Measurements from ENCODE around the gene HERC3. TPM values are rescaled to one million over a fixed set of nuclear protein-coding genes. Genes with fewer than 3 reads are reported as not detected.

The HERC3 gene
- total and polyA plus RNA-seq, 2 donors (not counting 1 experiment from before 2014, with no cell fraction given), result 24.0 to 78.1 TPM

- Mint-ChIP-seq H3K9me3 (ENCODE audit: insufficient read depth) (no peaks in the 10 kb centered on the region), H3K27ac (no peak overlapping the region), H3K4me3 (no peak overlapping the region), H3K4me1 (peaks cover 3% of the 10 kb centered on the region), H3K27me3 (peaks cover 19% of the 10 kb centered on the region)
- Histone ChIP-seq H3K79me2 (ENCODE audit: control insufficient read depth, insufficient read depth, low read length) (no peaks in the 10 kb centered on the region), H3K27me3 (replicated peaks in 1 of 4; ENCODE audit: control extremely low read depth in 1 of 4, control insufficient read depth in 3 of 4, insufficient read depth in 4 of 4, low read length in 3 of 4) (no peaks in the 10 kb centered on the region), H3K4me3 (ENCODE audit: control extremely low read depth in 1 of 5, extremely low read depth in 1 of 5, insufficient read depth in 1 of 5, low read depth in 2 of 5, low read length in 4 of 5) (no peak overlapping the region), H3K4me2 (replicated peaks; ENCODE audit: low read depth, low read length, poor library complexity, severe bottlenecking) (no peak overlapping the region), H3K36me3 (replicated peaks in 1 of 2; ENCODE audit: control extremely low read depth in 1 of 2, control insufficient read depth in 1 of 2, extremely low read depth in 1 of 2, insufficient read depth in 2 of 2, low read length in 1 of 2) (no peaks in the 10 kb centered on the region), H3K27ac (ENCODE audit: low read length in 2 of 2) (no peak overlapping the region), H3K9me3 (ENCODE audit: control extremely low read depth in 1 of 3, control insufficient read depth in 2 of 3, insufficient read depth in 1 of 3, low read length in 2 of 3) (no peaks in the 10 kb centered on the region), H2AFZ (ENCODE audit: insufficient read depth, low read depth, low read length, poor library complexity, severe bottlenecking) (no peak overlapping the region), H3K9ac (ENCODE audit: low read length) (no peak overlapping the region), H4K20me1 (ENCODE audit: control insufficient read depth, insufficient read depth, low read length, poor library complexity, severe bottlenecking) (no peaks in the 10 kb centered on the region), H3K4me1 (ENCODE audit: control insufficient read depth in 2 of 2, insufficient read depth in 2 of 2, low read length in 2 of 2) (no peaks in the 10 kb centered on the region)
- DNase-seq (no peak), ATAC-seq (ENCODE audit: low read depth) (no peak)
- CTCF ChIA-PET, result no interaction called here
- no peak for TF ChIP-seq EZH2 (IDR thresholded peaks at IDR 0.05; ENCODE audit: borderline replicate concordance, insufficient read depth, low read depth, low read length, poor library complexity, severe bottlenecking)
- TF ChIP-seq, protein P1, sequence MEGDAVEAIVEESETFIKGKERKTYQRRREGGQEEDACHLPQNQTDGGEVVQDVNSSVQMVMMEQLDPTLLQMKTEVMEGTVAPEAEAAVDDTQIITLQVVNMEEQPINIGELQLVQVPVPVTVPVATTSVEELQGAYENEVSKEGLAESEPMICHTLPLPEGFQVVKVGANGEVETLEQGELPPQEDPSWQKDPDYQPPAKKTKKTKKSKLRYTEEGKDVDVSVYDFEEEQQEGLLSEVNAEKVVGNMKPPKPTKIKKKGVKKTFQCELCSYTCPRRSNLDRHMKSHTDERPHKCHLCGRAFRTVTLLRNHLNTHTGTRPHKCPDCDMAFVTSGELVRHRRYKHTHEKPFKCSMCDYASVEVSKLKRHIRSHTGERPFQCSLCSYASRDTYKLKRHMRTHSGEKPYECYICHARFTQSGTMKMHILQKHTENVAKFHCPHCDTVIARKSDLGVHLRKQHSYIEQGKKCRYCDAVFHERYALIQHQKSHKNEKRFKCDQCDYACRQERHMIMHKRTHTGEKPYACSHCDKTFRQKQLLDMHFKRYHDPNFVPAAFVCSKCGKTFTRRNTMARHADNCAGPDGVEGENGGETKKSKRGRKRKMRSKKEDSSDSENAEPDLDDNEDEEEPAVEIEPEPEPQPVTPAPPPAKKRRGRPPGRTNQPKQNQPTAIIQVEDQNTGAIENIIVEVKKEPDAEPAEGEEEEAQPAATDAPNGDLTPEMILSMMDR (IDR thresholded peaks at IDR 0.05), result no peak
- no CpG with 5 or more reads among the region's 3 CpGs for WGBS (ENCODE audit: insufficient coverage)
- POLR2A ChIA-PET, result no interaction called here
- intact Hi-C loops (cut with micrococcal nuclease), result no loop called here
Observed at GRCh38 chr4:88743696-88744095, 151.4 kb downstream of the HERC3 start.

GRCh38 chr4:88744609-88745008 is 152.3 kb downstream of the HERC3 start:
- Mint-ChIP-seq H3K4me1 (no peaks in the 10 kb centered on the region), H3K27me3 (peaks cover 19% of the 10 kb centered on the region), H3K4me3 (no peak overlapping the region), H3K27ac (no peak overlapping the region), H3K9me3 (ENCODE audit: insufficient read depth) (no peaks in the 10 kb centered on the region)
- Histone ChIP-seq H3K9me3 (ENCODE audit: control extremely low read depth in 1 of 3, control insufficient read depth in 2 of 3, insufficient read depth in 1 of 3, low read length in 2 of 3) (no peaks in the 10 kb centered on the region), H3K9ac (ENCODE audit: low read length) (no peak overlapping the region), H2AFZ (ENCODE audit: insufficient read depth, low read depth, low read length, poor library complexity, severe bottlenecking) (no peak overlapping the region), H3K79me2 (ENCODE audit: control insufficient read depth, insufficient read depth, low read length) (no peaks in the 10 kb centered on the region), H3K4me1 (ENCODE audit: control insufficient read depth in 2 of 2, insufficient read depth in 2 of 2, low read length in 2 of 2) (no peaks in the 10 kb centered on the region), H3K27ac (ENCODE audit: low read length in 2 of 2) (no peak overlapping the region), H3K36me3 (replicated peaks in 1 of 2; ENCODE audit: control extremely low read depth in 1 of 2, control insufficient read depth in 1 of 2, extremely low read depth in 1 of 2, insufficient read depth in 2 of 2, low read length in 1 of 2) (no peaks in the 10 kb centered on the region), H3K4me2 (replicated peaks; ENCODE audit: low read depth, low read length, poor library complexity, severe bottlenecking) (no peak overlapping the region), H3K4me3 (ENCODE audit: control extremely low read depth in 1 of 5, extremely low read depth in 1 of 5, insufficient read depth in 1 of 5, low read depth in 2 of 5, low read length in 4 of 5) (no peak overlapping the region), H4K20me1 (ENCODE audit: control insufficient read depth, insufficient read depth, low read length, poor library complexity, severe bottlenecking) (no peaks in the 10 kb centered on the region), H3K27me3 (replicated peaks in 1 of 4; ENCODE audit: control extremely low read depth in 1 of 4, control insufficient read depth in 3 of 4, insufficient read depth in 4 of 4, low read length in 3 of 4) (no peaks in the 10 kb centered on the region)
- intact Hi-C loops (cut with micrococcal nuclease), result no loop called here
- no peak for DNase-seq
- ChIA-PET CTCF (no interaction called here), POLR2A (no interaction called here)
- ATAC-seq (ENCODE audit: low read depth), result no peak
- TF ChIP-seq, protein P1 (IDR thresholded peaks at IDR 0.05), result no peak
- no peak for TF ChIP-seq EZH2 (IDR thresholded peaks at IDR 0.05; ENCODE audit: borderline replicate concordance, insufficient read depth, low read depth, low read length, poor library complexity, severe bottlenecking)
- WGBS (ENCODE audit: insufficient coverage), result 80% methylated on average over 1 of the region's 3 CpGs
